Karpas-422 (cell line): ENCODE data around the gene ABCA13. TPM values are rescaled to one million over a fixed set of nuclear protein-coding genes. Genes with fewer than 3 reads are reported as not detected.

Experiments used
- DNase-seq: peaks from one replicate; pipeline ENCODE4 v3.0.0-alpha.2; 2015
- H2AFZ ChIP-seq: fragments of 200-600 bp; sonication (generic); 2 replicates; pipeline ENCODE4 v1.6.1; 2014; ENCODE audit warnings: antibody characterized with exemption, low read length, mixed read lengths
- H3K27ac ChIP-seq: fragments of 200-600 bp; sonication (generic); 2 replicates; pipeline ENCODE4 v1.5.1; 2014; ENCODE audit warnings: mild to moderate bottlenecking, low read length, moderate library complexity
- H3K27me3 ChIP-seq: fragments of 200-600 bp; sonication (generic); 2 replicates; pipeline ENCODE4 v1.6.1; 2014; ENCODE audit warnings: low read length, mixed read lengths
- H3K36me3 ChIP-seq: fragments of 200-600 bp; sonication (generic); 2 replicates; pipeline ENCODE4 v1.6.1; 2014; ENCODE audit warnings: low read length, mixed read lengths; ENCODE audit not compliant: insufficient read depth
- H3K4me1 ChIP-seq: fragments of 200-600 bp; sonication (generic); 2 replicates; pipeline ENCODE4 v1.6.1; 2014; ENCODE audit warnings: mild to moderate bottlenecking, low read length, mixed read lengths
- H3K4me2 ChIP-seq: fragments of 200-600 bp; sonication (generic); 2 replicates; pipeline ENCODE4 v1.6.1; 2014; ENCODE audit warnings: low read length, low read depth, mild to moderate bottlenecking; ENCODE audit not compliant: poor library complexity, severe bottlenecking
- H3K4me3 ChIP-seq: fragments of 200-600 bp; sonication (generic); 2 replicates; pipeline ENCODE4 v1.5.1; 2014; ENCODE audit warnings: mild to moderate bottlenecking, antibody characterized with exemption, low read length, mixed read lengths
- H3K79me2 ChIP-seq: fragments of 200-600 bp; sonication (generic); 2 replicates; pipeline ENCODE4 v1.6.1; 2014; ENCODE audit warnings: mild to moderate bottlenecking, low read length, mixed read lengths
- H3K9ac ChIP-seq: fragments of 200-600 bp; sonication (generic); 2 replicates; pipeline ENCODE4 v1.6.0; 2014; ENCODE audit warnings: low read length
- H3K9me2 ChIP-seq: fragments of 200-600 bp; sonication (generic), shearing (Covaris generic); replicated peaks from 2 replicates; pipeline ENCODE4 v1.6.0; 2014; ENCODE audit warnings: mild to moderate bottlenecking, low read length, moderate library complexity; ENCODE audit not compliant: insufficient read depth
- H3K9me3 ChIP-seq: fragments of 300-700, 200-600 bp; sonication (generic); 2 replicates; pipeline ENCODE4 v1.6.1; 2014; ENCODE audit warnings: low read length, mixed read lengths
- H4K20me1 ChIP-seq: fragments of 200-600 bp; sonication (generic); 2 replicates; pipeline ENCODE4 v1.6.1; 2014; ENCODE audit warnings: mild to moderate bottlenecking, antibody characterized with exemption, low read length, low read depth; ENCODE audit not compliant: insufficient read depth
- total RNA-seq: library from RNA; depleted of rRNA; stranded (reverse); fragments of >200 nt; shearing (Covaris generic); gene quantifications from 2 replicates; pipeline ENCODE4 v1.2.3, GENCODE V29; 2014; ENCODE audit warnings: low replicate concordance

The ABCA13 gene
- total RNA-seq, 1 experiment from 2014 or later = not detected

DNA sequence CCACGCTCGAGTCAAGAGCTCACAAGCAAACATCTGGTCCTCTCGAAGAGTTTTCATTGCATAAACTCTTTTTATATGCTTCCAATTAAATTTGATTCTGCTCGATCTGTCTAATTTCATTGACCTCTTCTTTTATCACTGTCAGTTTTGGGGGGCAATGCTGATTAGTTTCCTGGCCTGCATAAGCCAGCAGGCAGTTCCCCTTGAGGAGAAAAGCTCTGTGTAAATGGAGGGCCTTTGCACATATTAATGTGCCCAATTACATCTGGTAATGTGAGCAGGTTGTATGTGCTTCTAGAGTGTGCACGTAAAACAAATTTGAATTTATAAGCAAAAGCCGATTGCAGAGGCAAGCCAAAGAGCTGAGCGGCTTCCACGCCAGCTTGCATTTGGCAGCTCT is 210.3 kb downstream of the ABCA13 start:
- Histone ChIP-seq H3K27ac (no peak overlapping the region), H2AFZ (no peak overlapping the region), H4K20me1 (no peaks in the 10 kb centered on the region), H3K4me3 (no peak overlapping the region), H3K4me1 (no peaks in the 10 kb centered on the region), H3K9ac (no peak overlapping the region), H3K27me3 (no peaks in the 10 kb centered on the region), H3K9me3 (no peaks in the 10 kb centered on the region), H3K4me2 (no peak overlapping the region), H3K9me2 (no peaks in the 10 kb centered on the region), H3K36me3 (no peaks in the 10 kb centered on the region), H3K79me2 (no peaks in the 10 kb centered on the region)
- DNase-seq = no peak

DNA sequence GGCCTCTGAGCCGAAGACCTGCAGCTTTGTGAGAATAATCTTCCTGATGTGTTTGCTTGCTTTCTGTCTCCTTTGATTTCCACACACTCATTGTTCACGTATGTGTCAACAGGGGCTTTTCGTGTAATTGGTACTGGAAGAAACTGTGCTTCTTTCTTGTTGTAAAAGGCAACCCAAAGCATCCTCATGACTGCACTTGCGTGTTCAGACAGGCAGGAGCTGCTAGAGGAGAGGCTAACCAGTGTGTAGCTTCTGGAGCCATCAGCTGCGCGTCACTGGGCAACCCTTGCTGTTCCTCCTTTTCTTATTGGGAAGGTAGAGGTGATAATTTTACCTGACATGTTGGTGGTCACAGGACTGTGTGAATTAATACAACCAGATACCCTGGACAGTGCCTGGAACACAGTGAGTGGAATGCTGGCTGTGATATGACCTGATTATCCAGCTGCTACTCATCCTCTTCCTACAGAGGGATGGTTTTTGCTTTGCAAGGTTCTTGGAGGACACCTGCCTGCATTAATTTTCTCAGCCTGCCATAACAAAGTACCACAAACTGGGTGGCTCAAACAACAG is 213.0 kb downstream of the ABCA13 start:
- no peaks in the 10 kb centered on the region for H3K27me3 ChIP-seq
- no peaks in the 10 kb centered on the region for H3K9me2 ChIP-seq
- H3K36me3 ChIP-seq = no peaks in the 10 kb centered on the region
- H3K9me3 ChIP-seq = no peaks in the 10 kb centered on the region
- no peak overlapping the region for H3K4me3 ChIP-seq
- no peaks in the 10 kb centered on the region for H3K4me1 ChIP-seq
- no peaks in the 10 kb centered on the region for H4K20me1 ChIP-seq
- H3K27ac ChIP-seq = no peak overlapping the region
- no peak overlapping the region for H3K9ac ChIP-seq
- H3K4me2 ChIP-seq = no peak overlapping the region
- no peaks in the 10 kb centered on the region for H3K79me2 ChIP-seq
- no peak overlapping the region for H2AFZ ChIP-seq
- no peak for DNase-seq

DNA sequence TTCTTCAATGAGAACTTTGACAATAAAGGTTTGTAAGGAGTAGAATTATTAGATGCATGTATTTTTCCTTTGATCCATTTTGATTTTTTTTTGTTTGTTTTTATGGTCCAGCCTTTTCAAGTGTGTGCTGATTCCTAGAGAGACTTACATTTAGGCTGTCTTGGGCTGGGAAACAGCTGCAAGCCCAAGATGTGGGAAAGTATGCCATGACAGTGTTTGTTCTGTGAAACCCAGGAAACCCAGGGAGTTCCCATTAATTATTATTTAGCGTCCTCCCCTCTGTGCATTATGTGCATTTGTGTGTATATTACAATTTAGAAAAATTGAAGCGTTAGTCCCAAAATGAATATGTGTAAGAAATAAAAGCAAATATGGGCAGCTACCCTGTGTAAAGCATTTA is 216.7 kb downstream of the ABCA13 start:
- Histone ChIP-seq H2AFZ (no peak overlapping the region), H3K9ac (no peak overlapping the region), H3K9me2 (no peaks in the 10 kb centered on the region), H3K4me3 (no peak overlapping the region), H3K4me1 (no peaks in the 10 kb centered on the region), H3K27me3 (no peaks in the 10 kb centered on the region), H3K36me3 (no peaks in the 10 kb centered on the region), H3K4me2 (no peak overlapping the region), H3K27ac (no peak overlapping the region), H3K9me3 (no peaks in the 10 kb centered on the region), H4K20me1 (no peaks in the 10 kb centered on the region), H3K79me2 (no peaks in the 10 kb centered on the region)
- no peak for DNase-seq

DNA sequence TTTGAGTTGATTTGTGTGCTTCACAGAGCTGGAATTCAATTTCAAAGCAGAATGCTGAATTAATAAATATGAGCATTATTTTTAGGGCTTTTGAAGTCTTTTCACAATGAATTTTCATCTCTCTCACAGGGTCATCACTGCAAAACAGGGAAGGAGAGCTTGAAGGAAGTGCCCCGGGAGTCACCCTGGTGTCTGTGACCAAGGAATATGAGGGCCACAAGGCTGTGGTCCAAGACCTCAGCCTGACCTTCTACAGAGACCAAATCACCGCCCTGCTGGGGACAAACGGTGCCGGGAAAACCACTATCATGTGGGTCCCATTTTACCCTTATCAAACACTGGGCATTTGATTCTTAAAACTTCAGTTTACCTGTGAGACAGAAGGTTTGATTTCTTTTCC is 217.7 kb downstream of the ABCA13 start:
- Histone ChIP-seq H3K4me2 (no peak overlapping the region), H3K4me3 (no peak overlapping the region), H3K9ac (no peak overlapping the region), H3K36me3 (no peaks in the 10 kb centered on the region), H2AFZ (no peak overlapping the region), H3K27ac (no peak overlapping the region), H3K79me2 (no peaks in the 10 kb centered on the region), H3K9me3 (no peaks in the 10 kb centered on the region), H3K4me1 (no peaks in the 10 kb centered on the region), H3K9me2 (no peaks in the 10 kb centered on the region), H3K27me3 (no peaks in the 10 kb centered on the region), H4K20me1 (no peaks in the 10 kb centered on the region)
- no peak for DNase-seq

DNA sequence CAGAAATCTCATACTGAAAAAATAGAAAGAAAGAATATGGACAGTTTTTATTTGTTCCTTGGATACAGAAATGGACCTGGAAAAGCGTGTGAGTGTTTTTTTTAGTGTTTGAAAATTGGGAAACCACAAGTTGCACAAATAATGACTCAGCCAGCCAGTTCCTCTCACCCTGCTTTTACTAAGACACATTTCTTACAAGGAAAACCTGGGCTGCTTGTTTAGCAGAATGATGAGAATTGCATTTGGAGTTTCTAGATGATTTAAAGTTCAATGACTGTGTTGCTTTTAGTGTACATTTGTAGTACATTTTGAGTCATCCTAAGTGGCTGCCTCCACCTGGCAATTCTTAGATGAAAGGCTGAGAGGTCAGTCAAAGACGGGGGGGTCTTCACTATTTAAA is 218.7 kb downstream of the ABCA13 start:
- H3K9ac ChIP-seq = no peak overlapping the region
- H2AFZ ChIP-seq = no peak overlapping the region
- H3K36me3 ChIP-seq = no peaks in the 10 kb centered on the region
- H3K27ac ChIP-seq = no peak overlapping the region
- H3K4me1 ChIP-seq = no peaks in the 10 kb centered on the region
- H3K27me3 ChIP-seq = no peaks in the 10 kb centered on the region
- no peak for DNase-seq
- H4K20me1 ChIP-seq = no peaks in the 10 kb centered on the region
- no peak overlapping the region for H3K4me3 ChIP-seq
- H3K9me2 ChIP-seq = no peaks in the 10 kb centered on the region
- H3K4me2 ChIP-seq = no peak overlapping the region
- no peaks in the 10 kb centered on the region for H3K79me2 ChIP-seq
- no peaks in the 10 kb centered on the region for H3K9me3 ChIP-seq

DNA sequence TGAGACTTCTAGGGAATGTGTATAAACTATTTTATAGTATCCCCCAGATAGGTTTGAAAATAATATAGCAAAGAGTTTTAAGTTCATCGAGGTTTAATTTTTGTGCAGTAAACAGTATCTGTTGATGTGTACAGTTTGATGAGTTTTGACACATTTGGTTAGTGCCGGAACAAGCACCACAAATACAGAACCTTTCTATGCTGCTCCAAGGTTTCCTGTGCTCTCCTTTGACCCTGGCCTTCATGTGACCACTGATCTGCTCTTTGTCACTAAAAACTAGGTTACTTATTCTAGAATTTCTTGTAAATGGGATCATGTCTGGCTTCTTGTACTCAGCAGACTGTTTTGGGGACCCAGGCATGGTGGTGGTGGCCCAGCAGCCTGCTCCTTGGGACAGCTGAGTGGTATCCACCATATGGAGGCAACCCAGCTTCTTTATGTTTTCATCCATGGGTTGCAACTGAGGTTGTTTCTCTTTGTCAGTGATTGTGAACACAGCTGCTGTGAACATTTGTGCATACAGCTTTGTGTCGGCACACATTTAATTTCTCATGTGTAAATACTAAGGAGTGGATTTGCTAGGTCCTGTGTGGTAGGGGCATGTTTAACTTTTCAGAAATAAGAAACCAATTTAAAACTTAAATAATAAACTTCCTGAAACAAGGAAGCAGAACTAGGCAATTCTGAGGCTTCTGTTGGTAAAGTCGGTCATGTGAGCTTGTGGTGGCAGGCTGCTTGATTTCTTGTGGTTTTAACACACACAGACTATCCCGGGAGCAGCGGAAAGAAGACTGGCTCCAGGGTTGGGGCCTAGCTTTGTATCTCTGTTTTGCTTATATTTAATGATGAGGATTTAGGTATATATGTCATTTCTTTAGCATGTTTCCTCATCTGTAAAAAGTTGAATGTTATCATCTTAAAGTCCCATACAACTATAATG is 219.4 kb downstream of the ABCA13 start:
- no peaks in the 10 kb centered on the region for H4K20me1 ChIP-seq
- no peaks in the 10 kb centered on the region for H3K36me3 ChIP-seq
- no peaks in the 10 kb centered on the region for H3K79me2 ChIP-seq
- no peaks in the 10 kb centered on the region for H3K4me1 ChIP-seq
- H2AFZ ChIP-seq = no peak overlapping the region
- no peaks in the 10 kb centered on the region for H3K9me2 ChIP-seq
- no peak overlapping the region for H3K27ac ChIP-seq
- no peak overlapping the region for H3K4me2 ChIP-seq
- H3K4me3 ChIP-seq = no peak overlapping the region
- no peaks in the 10 kb centered on the region for H3K27me3 ChIP-seq
- DNase-seq = no peak
- H3K9me3 ChIP-seq = no peaks in the 10 kb centered on the region
- no peak overlapping the region for H3K9ac ChIP-seq

DNA sequence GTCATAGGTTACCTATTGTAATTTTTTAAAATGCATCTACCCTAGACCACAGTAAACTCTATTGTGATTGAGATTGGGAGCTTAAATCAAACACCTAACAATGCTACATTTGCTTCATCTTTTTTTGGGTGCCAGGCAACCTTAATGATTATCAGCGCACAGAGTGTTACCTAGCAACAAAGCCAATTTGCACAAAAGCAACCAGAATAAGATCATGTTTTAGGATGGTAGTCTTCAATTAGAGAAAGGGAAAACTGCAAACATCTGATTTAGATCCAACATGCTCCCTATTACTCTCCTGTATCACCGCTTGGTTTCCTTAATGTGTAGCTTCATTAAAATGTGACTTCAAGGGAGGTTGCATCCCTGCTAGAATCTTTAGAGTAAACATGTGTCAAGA is 226.9 kb downstream of the ABCA13 start:
- H3K79me2 ChIP-seq = no peaks in the 10 kb centered on the region
- no peak overlapping the region for H2AFZ ChIP-seq
- no peak overlapping the region for H3K4me2 ChIP-seq
- no peaks in the 10 kb centered on the region for H4K20me1 ChIP-seq
- H3K4me3 ChIP-seq = no peak overlapping the region
- no peak overlapping the region for H3K27ac ChIP-seq
- H3K36me3 ChIP-seq = no peaks in the 10 kb centered on the region
- no peak overlapping the region for H3K9ac ChIP-seq
- no peak for DNase-seq
- H3K9me3 ChIP-seq = no peaks in the 10 kb centered on the region
- H3K27me3 ChIP-seq = no peaks in the 10 kb centered on the region
- no peaks in the 10 kb centered on the region for H3K9me2 ChIP-seq
- no peaks in the 10 kb centered on the region for H3K4me1 ChIP-seq

DNA sequence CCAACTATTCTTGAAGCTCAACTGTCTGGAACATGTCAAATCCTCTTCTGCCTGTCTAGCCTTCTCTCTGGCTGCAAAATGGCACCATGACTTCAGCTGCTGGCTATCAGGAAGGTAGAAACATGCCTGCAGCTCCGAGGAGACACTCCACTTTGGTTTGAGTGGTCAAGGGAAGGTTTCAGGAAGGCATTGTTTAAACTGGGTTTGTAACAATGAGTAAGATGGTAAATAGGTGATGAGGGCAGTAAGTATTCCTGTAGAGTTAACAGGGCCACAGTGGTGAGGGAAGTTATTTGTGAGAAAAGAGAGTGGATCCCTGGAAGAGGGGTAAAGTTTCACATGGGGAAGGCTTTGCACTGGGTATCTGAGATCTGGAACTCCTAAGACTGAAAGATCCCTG is 231.5 kb downstream of the ABCA13 start:
- H3K27ac ChIP-seq = no peak overlapping the region
- H3K9me2 ChIP-seq = no peaks in the 10 kb centered on the region
- H2AFZ ChIP-seq = no peak overlapping the region
- H3K4me3 ChIP-seq = no peak overlapping the region
- DNase-seq = no peak
- H4K20me1 ChIP-seq = no peaks in the 10 kb centered on the region
- H3K79me2 ChIP-seq = no peaks in the 10 kb centered on the region
- H3K9me3 ChIP-seq = no peaks in the 10 kb centered on the region
- no peak overlapping the region for H3K4me2 ChIP-seq
- H3K36me3 ChIP-seq = no peaks in the 10 kb centered on the region
- no peaks in the 10 kb centered on the region for H3K27me3 ChIP-seq
- no peak overlapping the region for H3K9ac ChIP-seq
- H3K4me1 ChIP-seq = no peaks in the 10 kb centered on the region
